PC-3 (cell line): ENCODE results near the gene PCMT1. TPM values are rescaled to one million over a fixed set of nuclear protein-coding genes. Genes with fewer than 3 reads are reported as not detected.
"Not testable (repeated sequence)": the region's sequence is repeated elsewhere in the genome, so short reads cannot be mapped to it uniquely, and the experiment has no call there.

Experiments used
- ATAC-seq: fragments of 200-7000 bp; cut with Tn5 transposase; 2 replicates; pipeline ENCODE4 v1.9.1; 2020; ENCODE audit warnings: mild to moderate bottlenecking, moderate library complexity
- BruUV-seq: library from RNA; stranded (reverse); fragments of 400-500 nt; replicated peaks from 2 replicates; lab custom pipeline; 2021; lab: Mats Ljungman, UMichigan
- CTCF ChIA-PET: fragments of 300-600 bp; sonication (Branson Sonifier 250); formaldehyde crosslinking; loops from one replicate; lab custom pipeline; 2022; ENCODE audit warnings: antibody characterized with exemption; lab: Charles Lee
- POLR2A ChIA-PET: fragments of 300-600 bp; sonication (Branson Sonifier 250); formaldehyde crosslinking; loops from one replicate; lab custom pipeline; 2022; ENCODE audit warnings: antibody characterized with exemption; ENCODE audit not compliant: unreplicated experiment; lab: Charles Lee
- DNase-seq: peaks from one replicate; pipeline ENCODE4 v3.0.0-alpha.2; 2015
- H2AFZ ChIP-seq: fragments of 300-600 bp; sonication (generic); 2 replicates; pipeline ENCODE4 v1.6.0; 2016; ENCODE audit warnings: antibody characterized with exemption, low read length
- H3F3A ChIP-seq: fragments of 300-600 bp; sonication (generic); one replicate; pipeline ENCODE4 v1.6.0; 2017; ENCODE audit warnings: antibody characterized with exemption, low read length, control low read depth, mild to moderate bottlenecking; ENCODE audit not compliant: unreplicated experiment
- H3K27ac ChIP-seq: fragments of 300-600 bp; sonication (generic); 2 replicates; pipeline ENCODE4 v1.5.1; 2016; ENCODE audit warnings: mild to moderate bottlenecking, low read length
- H3K27me3 ChIP-seq: fragments of 300-600 bp; sonication (generic); 2 replicates; pipeline ENCODE4 v1.6.1; 2016; ENCODE audit warnings: low read length, mixed read lengths
- H3K36me3 ChIP-seq: fragments of 300-600 bp; sonication (generic); 2 replicates; pipeline ENCODE4 v1.6.1; 2016; ENCODE audit warnings: low read depth, mixed run types, low read length, mixed read lengths
- H3K4me1 ChIP-seq: fragments of 300-600 bp; sonication (generic); 2 replicates; pipeline ENCODE4 v1.5.1; 2016; ENCODE audit warnings: low read length; ENCODE audit not compliant: insufficient read depth
- H3K4me2 ChIP-seq: fragments of 300-600 bp; sonication (generic); 2 replicates; pipeline ENCODE4 v1.6.0; 2016; ENCODE audit warnings: low read length
- H3K4me3 ChIP-seq: fragments of 300-600 bp; sonication (generic); 2 replicates; pipeline ENCODE4 v1.5.1; 2016; ENCODE audit warnings: mild to moderate bottlenecking, low read length, mixed read lengths
- H3K79me2 ChIP-seq: fragments of 300-600 bp; sonication (generic); 2 replicates; pipeline ENCODE4 v1.6.1; 2017; ENCODE audit warnings: low read length, mixed read lengths
- H3K9ac ChIP-seq: fragments of 300-600 bp; sonication (generic); 2 replicates; pipeline ENCODE4 v1.6.0; 2016; ENCODE audit warnings: mild to moderate bottlenecking, low read length
- H3K9me2 ChIP-seq: fragments of 300-600 bp; sonication (generic); replicated peaks from 2 replicates; pipeline ENCODE4 v1.6.1; 2016; ENCODE audit warnings: mixed run types, low read length, mixed read lengths
- H3K9me3 ChIP-seq: fragments of 300-600 bp; sonication (generic); 2 replicates; pipeline ENCODE4 v1.6.1; 2016; ENCODE audit warnings: low read length, mixed read lengths
- H4K20me1 ChIP-seq: fragments of 300-600 bp; sonication (generic); 2 replicates; pipeline ENCODE4 v1.6.1; 2016; ENCODE audit warnings: low read length, mixed read lengths
- CTCF ChIP-seq: fragments of 300-600 bp; sonication (generic); conservative IDR thresholded peaks from 2 replicates; pipeline ENCODE4 v1.5.1; 2017; ENCODE audit warnings: antibody characterized with exemption, low read depth, mild to moderate bottlenecking, low read length
- EZH2 ChIP-seq: fragments of 300-600 bp; sonication (generic); IDR thresholded peaks from one replicate; pipeline ENCODE4 v1.6.1; 2017; ENCODE audit warnings: antibody characterized with exemption, mild to moderate bottlenecking, low read length; ENCODE audit not compliant: unreplicated experiment
- EZH2phosphoT487 ChIP-seq: fragments of 300-600 bp; sonication (generic); IDR thresholded peaks from 2 replicates; pipeline ENCODE4 v1.6.1; 2018; ENCODE audit warnings: mild to moderate bottlenecking, antibody characterized with exemption, low read length, borderline replicate concordance
- intact Hi-C: fragments of 100-400 bp; cut with micrococcal nuclease; formaldehyde crosslinking; loops from 2 replicates; pipeline ENCODE4 v1.9.0; 2023
- total RNA-seq: library from RNA; depleted of rRNA; stranded (reverse); fragments of >200 nt; gene quantifications from 2 replicates; pipeline ENCODE4 v1.2.3, GENCODE V29; 2014

PCMT1 gene
- total RNA-seq, 1 experiment from 2014 or later: 122 TPM

DNA sequence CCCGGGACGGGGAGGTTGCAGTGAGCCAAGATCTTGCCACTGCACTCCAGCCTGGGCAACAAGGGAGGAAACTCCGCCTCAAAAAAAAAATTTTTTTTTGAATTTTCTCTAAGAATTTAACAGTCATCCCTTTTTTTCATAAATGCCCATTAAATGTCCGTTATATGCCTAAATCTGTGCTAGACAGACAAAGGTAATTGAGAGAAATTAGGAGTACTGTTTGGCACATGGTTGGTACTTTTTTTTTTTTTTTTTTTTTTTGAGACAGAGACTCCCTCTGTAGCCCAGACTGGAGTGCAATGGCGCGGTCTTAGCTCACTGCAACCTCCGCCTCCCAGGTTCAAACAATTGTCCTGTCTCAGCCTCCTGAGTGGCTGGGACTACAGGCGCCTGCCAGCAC, 1.7 kb downstream of the PCMT1 start:
- H3K27ac ChIP-seq: no peak overlapping the region
- intact Hi-C loops: no loop called here

GRCh38 chr6:149751920-149752319, 2.4 kb downstream of the PCMT1 start:
- H3K9ac ChIP-seq, H2AFZ ChIP-seq, intact Hi-C loops, H3K4me1 ChIP-seq, H3K9me3 ChIP-seq, H3F3A ChIP-seq, H3K36me3 ChIP-seq, BruUV-seq, H3K27me3 ChIP-seq, H3K27ac ChIP-seq, CTCF ChIA-PET, DNase-seq, H3K9me2 ChIP-seq, H3K4me3 ChIP-seq, POLR2A ChIA-PET, ATAC-seq: not testable (repeated sequence)
- H3K4me2 ChIP-seq: peak overlapping the region; percentile 79; the same call in 1 of the 2 replicates
- H3K79me2 ChIP-seq: peaks cover 70% of the 10 kb centered on the region
- H4K20me1 ChIP-seq: peaks cover 23% of the 10 kb centered on the region; the same call in 1 of the 2 replicates

More for the DNA sequence above, 1.7 kb downstream of the PCMT1 start:
- no TSS peak for BruUV-seq
- TF ChIP-seq CTCF (no peak), EZH2 (no peak), EZH2phosphoT487 (no peak)
- no peaks in the 10 kb centered on the region for H3K27me3 ChIP-seq
- peak overlapping the region; percentile 97 for H3K9ac ChIP-seq
- H3K36me3 ChIP-seq: no peaks in the 10 kb centered on the region; the same call in 1 of the 2 replicates
- POLR2A ChIA-PET: no interaction called here
- no peaks in the 10 kb centered on the region for H3K9me2 ChIP-seq
- H3K79me2 ChIP-seq: peaks cover 68% of the 10 kb centered on the region
- no peaks in the 10 kb centered on the region for H3F3A ChIP-seq
- DNase-seq (no peak), ATAC-seq (no peak)
- peaks cover 23% of the 10 kb centered on the region; the same call in 1 of the 2 replicates for H4K20me1 ChIP-seq
- H3K9me3 ChIP-seq: no peaks in the 10 kb centered on the region
- H3K4me1 ChIP-seq: peaks cover 11% of the 10 kb centered on the region; the same call in 1 of the 2 replicates
- CTCF ChIA-PET: no interaction called here
- H3K4me3 ChIP-seq: peak overlapping the region; percentile 95
- H2AFZ ChIP-seq: no peak overlapping the region
- H3K4me2 ChIP-seq: peak overlapping the region; percentile 79

DNA sequence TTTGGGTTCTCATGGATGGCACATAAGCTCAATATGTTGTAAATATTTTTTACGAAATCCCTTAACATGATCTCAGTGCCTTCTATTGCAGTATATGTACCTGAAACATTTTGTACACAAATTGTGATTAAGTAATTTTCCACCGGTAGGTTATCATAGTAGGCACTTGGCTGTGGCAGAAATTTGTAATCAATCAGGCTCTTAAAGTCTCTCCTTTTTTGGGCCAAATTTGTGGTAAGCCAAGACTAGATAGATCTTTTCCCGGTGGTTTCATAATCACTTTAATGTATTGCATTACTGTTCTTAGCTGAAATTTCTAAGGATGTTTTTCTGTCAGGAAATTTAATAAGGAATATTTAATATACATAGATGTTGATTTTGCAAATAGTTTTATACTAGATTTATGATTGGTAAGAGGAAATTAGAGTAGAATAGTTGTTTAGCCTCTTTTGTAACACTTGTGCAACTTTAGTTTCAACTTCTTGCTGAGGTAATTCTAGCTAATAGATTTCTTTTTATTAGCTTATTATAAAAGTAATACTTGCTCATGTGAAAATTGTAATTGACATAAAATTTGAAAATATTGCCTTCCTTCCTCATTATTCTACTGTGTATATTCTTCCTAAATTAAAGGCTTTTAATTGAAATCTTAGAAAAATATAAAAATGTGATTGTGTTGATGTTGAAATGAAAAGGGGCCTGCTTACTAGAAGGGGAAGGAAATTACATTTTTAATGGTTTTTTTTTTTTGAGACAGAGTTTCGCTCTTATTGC, 3.2 kb downstream of the PCMT1 start:
- TSS peak; percentile 4 for BruUV-seq
- POLR2A ChIA-PET: no interaction called here

GRCh38 chr6:149753374-149753637, 3.8 kb downstream of the PCMT1 start:
- ATAC-seq, H3K27ac ChIP-seq, H3K27me3 ChIP-seq, H3K36me3 ChIP-seq, H3K4me1 ChIP-seq, DNase-seq, H3K9me2 ChIP-seq, H3K4me2 ChIP-seq, intact Hi-C loops, H3K4me3 ChIP-seq, H3K9me3 ChIP-seq, H3F3A ChIP-seq, H2AFZ ChIP-seq, H3K9ac ChIP-seq, CTCF ChIA-PET, POLR2A ChIA-PET, BruUV-seq: not testable (repeated sequence)
- H3K79me2 ChIP-seq: peaks cover 82% of the 10 kb centered on the region
- H4K20me1 ChIP-seq: peaks cover 23% of the 10 kb centered on the region; the same call in 1 of the 2 replicates

More for the DNA sequence above, 3.2 kb downstream of the PCMT1 start:
- H3K9me2 ChIP-seq: no peaks in the 10 kb centered on the region
- H3K9ac ChIP-seq: no peak overlapping the region
- H3F3A ChIP-seq: no peaks in the 10 kb centered on the region
- no peaks in the 10 kb centered on the region for H3K9me3 ChIP-seq
- no peaks in the 10 kb centered on the region; the same call in 1 of the 2 replicates for H3K36me3 ChIP-seq
- no peak overlapping the region for H3K27ac ChIP-seq
- no peaks in the 10 kb centered on the region for H3K27me3 ChIP-seq
- H2AFZ ChIP-seq: no peak overlapping the region
- CTCF ChIA-PET: no interaction called here
- H4K20me1 ChIP-seq: peaks cover 23% of the 10 kb centered on the region; the same call in 1 of the 2 replicates
- TF ChIP-seq EZH2: no peak
- no peak for TF ChIP-seq CTCF
- DNase-seq (no peak), ATAC-seq (no peak)
- no peak overlapping the region for H3K4me3 ChIP-seq
- H3K4me1 ChIP-seq: peaks cover 7% of the 10 kb centered on the region; the same call in 1 of the 2 replicates
- peaks cover 78% of the 10 kb centered on the region for H3K79me2 ChIP-seq
- H3K4me2 ChIP-seq: no peak overlapping the region; the same call in 1 of the 2 replicates
- intact Hi-C loops: no loop called here
